Panc1 (cell line): Measurements from ENCODE around the gene SNX33. TPM values are rescaled to one million over a fixed set of nuclear protein-coding genes. Genes with fewer than 3 reads are reported as not detected.

Experiments
- ATAC-seq: fragments of 200-7000 bp; cut with Tn5 transposase; 2 replicates; pipeline ENCODE4 v1.9.1; 2020; ENCODE audit warnings: mild to moderate bottlenecking, moderate library complexity
- BruUV-seq: library from RNA; stranded (reverse); fragments of 400-500 nt; replicated peaks from 2 replicates; lab custom pipeline; 2021; lab: Mats Ljungman, UMichigan
- CTCF ChIA-PET: fragments of 300-600 bp; sonication (Branson Sonifier 250); formaldehyde crosslinking; loops from one replicate; lab custom pipeline; 2022; ENCODE audit warnings: antibody characterized with exemption; lab: Charles Lee
- POLR2A ChIA-PET: fragments of 300-600 bp; sonication (Branson Sonifier 250); formaldehyde crosslinking; loops from one replicate; lab custom pipeline; 2022; ENCODE audit warnings: antibody characterized with exemption; lab: Charles Lee
- DNase-seq: peaks from one replicate; pipeline ENCODE4 v3.0.0-alpha.2; 2010; ENCODE audit warnings: low read depth, low spot score
- H3K27ac ChIP-seq: 2 replicates; pipeline ENCODE4 v1.5.1; 2011; ENCODE audit warnings: mild to moderate bottlenecking, low read length, inconsistent platforms
- H3K27me3 ChIP-seq: fragments of 200-500 bp; sonication (Bioruptor generic); 2 replicates; pipeline ENCODE4 v1.6.0; 2014; ENCODE audit warnings: low read length, inconsistent platforms; ENCODE audit not compliant: control insufficient read depth, insufficient read depth
- H3K36me3 ChIP-seq: fragments of 200-500 bp; sonication (Bioruptor generic); 2 replicates; pipeline ENCODE4 v1.5.1; 2014; ENCODE audit warnings: inconsistent platforms, mild to moderate bottlenecking, low read length, moderate library complexity; ENCODE audit not compliant: control insufficient read depth, insufficient read depth
- H3K4me1 ChIP-seq: 2 replicates; pipeline ENCODE4 v1.5.1; 2011; ENCODE audit warnings: inconsistent platforms, mild to moderate bottlenecking, low read length, moderate library complexity; ENCODE audit not compliant: control insufficient read depth, insufficient read depth
- H3K4me3 ChIP-seq, 2 experiments: 2 replicates each; pipeline ENCODE4 v1.5.1; 2011 to 2012; ENCODE audit warnings: low read depth in 2 of 2, low read length in 2 of 2, mild to moderate bottlenecking in 2 of 2, inconsistent platforms in 1 of 2, moderate library complexity in 1 of 2
- H3K9me3 ChIP-seq: fragments of 200-500 bp; sonication (Bioruptor generic); 2 replicates; pipeline ENCODE4 v1.5.1; 2014; ENCODE audit warnings: low read depth, mild to moderate bottlenecking, inconsistent platforms, low read length, moderate library complexity; ENCODE audit not compliant: control insufficient read depth, insufficient read depth
- POLR2AphosphoS5 ChIP-seq: IDR thresholded peaks from 2 replicates; pipeline ENCODE4 v1.6.1; 2012; ENCODE audit warnings: mild to moderate bottlenecking, low read depth, low read length, moderate library complexity
- SIN3A ChIP-seq: IDR thresholded peaks from 2 replicates; pipeline ENCODE4 v1.6.1; 2012; ENCODE audit warnings: low read depth, mild to moderate bottlenecking, low read length, moderate library complexity, borderline replicate concordance; ENCODE audit not compliant: insufficient read depth
- TCF7L2 ChIP-seq: IDR thresholded peaks from 2 replicates; pipeline ENCODE4 v1.6.1; 2011; ENCODE audit warnings: mild to moderate bottlenecking, low read depth, low read length, inconsistent platforms
- in situ Hi-C: cut with HindIII; loops from 2 replicates; pipeline ENCODE4 v1.10.0; 2016; ENCODE audit warnings: low sequenced_read_pairs, low pct_unique_long_range_greater_than_20kb
- intact Hi-C: fragments of 100-400 bp; cut with micrococcal nuclease; formaldehyde crosslinking; loops from one replicate; pipeline ENCODE4 v1.10.0; 2022; ENCODE audit not compliant: unreplicated experiment
- total RNA-seq: library from RNA; stranded (reverse); gene quantifications from one replicate; pipeline ENCODE4 v1.2.1, GENCODE V29; 2021; ENCODE audit not compliant: unreplicated experiment
- TF ChIP-seq, protein P1 (sequence below), 2 experiments: IDR thresholded peaks; 2 replicates each; pipeline ENCODE4 v1.6.1; 2011 to 2012; ENCODE audit warnings: low read depth in 2 of 2, control low read depth in 1 of 2, low read length in 1 of 2, mild to moderate bottlenecking in 1 of 2, moderate library complexity in 1 of 2; ENCODE audit not compliant: insufficient read depth in 1 of 2
- TF ChIP-seq, protein P2 (sequence below): fragments of 450-650 bp; IDR thresholded peaks from 2 replicates; pipeline ENCODE4 v1.5.1; 2017; ENCODE audit warnings: mild to moderate bottlenecking

SNX33 gene
- total RNA-seq, 1 experiment from 2014 or later: 17.0 TPM

DNA sequence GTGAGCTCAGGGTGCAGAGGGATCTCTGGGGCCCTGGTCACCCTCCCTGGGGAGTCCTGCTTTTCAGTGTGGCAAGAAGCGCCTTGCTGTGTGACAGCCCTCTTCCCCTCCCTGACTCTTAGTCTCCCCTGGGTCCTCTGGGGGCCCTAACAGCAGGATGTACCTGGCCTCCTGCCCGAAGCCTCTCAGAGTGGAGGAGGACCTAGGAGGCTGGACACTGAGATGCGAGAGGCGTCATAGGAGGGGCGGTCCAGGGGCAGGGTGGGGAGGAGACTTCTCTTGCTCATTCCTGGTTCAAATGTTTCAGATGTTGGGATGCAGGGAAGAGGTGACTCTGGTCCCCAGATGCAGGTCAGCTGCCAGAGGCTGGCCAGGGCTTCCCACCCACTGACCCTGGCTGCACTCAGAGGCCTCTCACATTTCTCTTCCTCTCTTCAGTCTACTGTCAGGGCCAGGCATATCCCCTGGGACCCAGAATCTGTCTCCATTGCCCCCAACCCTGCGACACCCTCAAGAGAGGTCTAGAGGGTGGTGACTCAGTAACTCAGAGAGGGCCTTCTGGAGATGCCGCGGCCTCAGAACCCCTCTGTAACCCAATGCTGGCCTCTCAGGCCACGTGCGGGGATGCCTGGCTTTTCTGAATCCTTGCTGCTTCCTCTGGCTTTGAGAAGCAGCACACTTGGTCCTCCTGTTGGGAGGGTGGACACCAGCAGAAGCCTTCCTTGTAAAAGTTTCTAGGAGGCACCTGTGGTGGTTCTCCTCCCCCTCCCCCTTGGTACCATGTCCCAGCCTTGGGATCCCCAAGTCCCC is 25.9 kb downstream of the SNX33 start:
- TF ChIP-seq, protein P1, sequence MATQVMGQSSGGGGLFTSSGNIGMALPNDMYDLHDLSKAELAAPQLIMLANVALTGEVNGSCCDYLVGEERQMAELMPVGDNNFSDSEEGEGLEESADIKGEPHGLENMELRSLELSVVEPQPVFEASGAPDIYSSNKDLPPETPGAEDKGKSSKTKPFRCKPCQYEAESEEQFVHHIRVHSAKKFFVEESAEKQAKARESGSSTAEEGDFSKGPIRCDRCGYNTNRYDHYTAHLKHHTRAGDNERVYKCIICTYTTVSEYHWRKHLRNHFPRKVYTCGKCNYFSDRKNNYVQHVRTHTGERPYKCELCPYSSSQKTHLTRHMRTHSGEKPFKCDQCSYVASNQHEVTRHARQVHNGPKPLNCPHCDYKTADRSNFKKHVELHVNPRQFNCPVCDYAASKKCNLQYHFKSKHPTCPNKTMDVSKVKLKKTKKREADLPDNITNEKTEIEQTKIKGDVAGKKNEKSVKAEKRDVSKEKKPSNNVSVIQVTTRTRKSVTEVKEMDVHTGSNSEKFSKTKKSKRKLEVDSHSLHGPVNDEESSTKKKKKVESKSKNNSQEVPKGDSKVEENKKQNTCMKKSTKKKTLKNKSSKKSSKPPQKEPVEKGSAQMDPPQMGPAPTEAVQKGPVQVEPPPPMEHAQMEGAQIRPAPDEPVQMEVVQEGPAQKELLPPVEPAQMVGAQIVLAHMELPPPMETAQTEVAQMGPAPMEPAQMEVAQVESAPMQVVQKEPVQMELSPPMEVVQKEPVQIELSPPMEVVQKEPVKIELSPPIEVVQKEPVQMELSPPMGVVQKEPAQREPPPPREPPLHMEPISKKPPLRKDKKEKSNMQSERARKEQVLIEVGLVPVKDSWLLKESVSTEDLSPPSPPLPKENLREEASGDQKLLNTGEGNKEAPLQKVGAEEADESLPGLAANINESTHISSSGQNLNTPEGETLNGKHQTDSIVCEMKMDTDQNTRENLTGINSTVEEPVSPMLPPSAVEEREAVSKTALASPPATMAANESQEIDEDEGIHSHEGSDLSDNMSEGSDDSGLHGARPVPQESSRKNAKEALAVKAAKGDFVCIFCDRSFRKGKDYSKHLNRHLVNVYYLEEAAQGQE (IDR thresholded peaks at IDR 0.05; ENCODE audit: insufficient read depth in 1 of 2, low read depth in 2 of 2, low read length in 1 of 2): no peak
- TF ChIP-seq SIN3A (no peak), POLR2AphosphoS5 (no peak), TCF7L2 (no peak)
- TF ChIP-seq, protein P2, sequence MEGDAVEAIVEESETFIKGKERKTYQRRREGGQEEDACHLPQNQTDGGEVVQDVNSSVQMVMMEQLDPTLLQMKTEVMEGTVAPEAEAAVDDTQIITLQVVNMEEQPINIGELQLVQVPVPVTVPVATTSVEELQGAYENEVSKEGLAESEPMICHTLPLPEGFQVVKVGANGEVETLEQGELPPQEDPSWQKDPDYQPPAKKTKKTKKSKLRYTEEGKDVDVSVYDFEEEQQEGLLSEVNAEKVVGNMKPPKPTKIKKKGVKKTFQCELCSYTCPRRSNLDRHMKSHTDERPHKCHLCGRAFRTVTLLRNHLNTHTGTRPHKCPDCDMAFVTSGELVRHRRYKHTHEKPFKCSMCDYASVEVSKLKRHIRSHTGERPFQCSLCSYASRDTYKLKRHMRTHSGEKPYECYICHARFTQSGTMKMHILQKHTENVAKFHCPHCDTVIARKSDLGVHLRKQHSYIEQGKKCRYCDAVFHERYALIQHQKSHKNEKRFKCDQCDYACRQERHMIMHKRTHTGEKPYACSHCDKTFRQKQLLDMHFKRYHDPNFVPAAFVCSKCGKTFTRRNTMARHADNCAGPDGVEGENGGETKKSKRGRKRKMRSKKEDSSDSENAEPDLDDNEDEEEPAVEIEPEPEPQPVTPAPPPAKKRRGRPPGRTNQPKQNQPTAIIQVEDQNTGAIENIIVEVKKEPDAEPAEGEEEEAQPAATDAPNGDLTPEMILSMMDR: no peak
- Histone ChIP-seq H3K4me3 (no peak overlapping the region), H3K9me3 (no peaks in the 10 kb centered on the region), H3K4me1 (peaks cover 25% of the 10 kb centered on the region), H3K36me3 (no peaks in the 10 kb centered on the region), H3K27ac (peak overlapping the region; percentile 71), H3K27me3 (no peaks in the 10 kb centered on the region)
- ChIA-PET POLR2A (interaction anchor here (0.6 kb wide), 2 partner anchors 20 to 54 kb away, joined by 5 to 7 read pairs; no protein-coding TSS in a partner anchor), CTCF (no interaction called here)
- DNase-seq (no peak), ATAC-seq (peak; percentile 64)
- intact Hi-C loops (no loop called here), in situ Hi-C loops (no loop called here)
- no TSS peak for BruUV-seq

DNA sequence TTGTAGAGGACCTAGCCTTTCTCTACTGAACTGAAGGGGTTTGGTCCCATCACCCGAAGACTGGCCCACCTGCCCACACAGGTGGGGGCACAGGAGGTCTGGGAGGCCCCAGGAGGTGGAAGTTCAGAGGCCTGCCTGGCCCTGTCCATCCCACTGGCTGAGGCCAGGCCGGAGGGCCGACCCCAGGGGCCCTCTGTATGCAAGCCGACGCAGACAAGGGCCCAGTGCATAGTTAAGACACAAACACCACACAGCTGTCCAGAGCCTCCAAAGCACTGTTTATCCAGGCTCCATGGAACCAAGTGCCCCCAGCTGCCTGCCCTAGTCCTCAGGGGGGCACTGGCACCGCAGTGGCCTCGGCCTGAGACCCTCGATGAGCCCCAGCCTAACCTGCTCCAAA is 26.7 kb downstream of the SNX33 start:
- TF ChIP-seq, protein P1 (IDR thresholded peaks at IDR 0.05; ENCODE audit: insufficient read depth in 1 of 2, low read depth in 2 of 2, low read length in 1 of 2): no peak
- intact Hi-C loops: no loop called here
- CTCF ChIA-PET: no interaction called here

More for the DNA sequence above, 26.7 kb downstream of the SNX33 start:
- BruUV-seq: no TSS peak
- no peak overlapping the region for H3K4me3 ChIP-seq
- no peak for DNase-seq
- POLR2A ChIA-PET: no interaction called here
- in situ Hi-C loops: no loop called here
- no peaks in the 10 kb centered on the region for H3K36me3 ChIP-seq
- no peak for ATAC-seq
- H3K27ac ChIP-seq: no peak overlapping the region; the same call in 1 of the 2 replicates
- H3K4me1 ChIP-seq: peaks cover 25% of the 10 kb centered on the region
- H3K9me3 ChIP-seq: no peaks in the 10 kb centered on the region
- H3K27me3 ChIP-seq: no peaks in the 10 kb centered on the region
